HG02973 (cell line): ENCODE measurements around the gene LMAN1.

Source experiments
- ATAC-seq: cut with Tn5 transposase; IDR thresholded peaks from one replicate; pipeline ENCODE4 v1.9.1; 2021; ENCODE audit warnings: moderate library complexity; ENCODE audit not compliant: unreplicated experiment

Gene LMAN1

GRCh38 chr18:59358712-59359575, at the start of gene LMAN1:
Gene LMAN1 (minus strand): TSS chr18:59359265. CDS start chr18:59359244, 21 bp downstream.
- peak; percentile 90 for ATAC-seq

- ATAC-seq: peak; percentile 96
Observed at GRCh38 chr18:59402432-59403090, 43.5 kb upstream of the LMAN1 start.

GRCh38 chr18:59400407-59400806, 41.3 kb upstream of the LMAN1 start:
- no peak for ATAC-seq

- ATAC-seq: no peak
Observed at GRCh38 chr18:59395226-59396175, 36.4 kb upstream of the LMAN1 start.

GRCh38 chr18:59393381-59393780, 34.3 kb upstream of the LMAN1 start:
- no peak for ATAC-seq

GRCh38 chr18:59388817-59389216, 29.8 kb upstream of the LMAN1 start:
- ATAC-seq: no peak

GRCh38 chr18:59387687-59388565, 28.9 kb upstream of the LMAN1 start:
- ATAC-seq: no peak

GRCh38 chr18:59386909-59387686, 28.0 kb upstream of the LMAN1 start:
- no peak for ATAC-seq

- no peak for ATAC-seq
Observed at GRCh38 chr18:59385191-59385590, 26.1 kb upstream of the LMAN1 start.

GRCh38 chr18:59383851-59384250, 24.8 kb upstream of the LMAN1 start:
- no peak for ATAC-seq

- no peak for ATAC-seq
Observed at GRCh38 chr18:59382383-59382782, 23.3 kb upstream of the LMAN1 start.

- ATAC-seq: no peak
Observed at GRCh38 chr18:59381949-59382348, 22.9 kb upstream of the LMAN1 start.

GRCh38 chr18:59380706-59381105, 21.6 kb upstream of the LMAN1 start:
- no peak for ATAC-seq

- no peak for ATAC-seq
Observed at GRCh38 chr18:59379772-59380522, 20.9 kb upstream of the LMAN1 start.

- no peak for ATAC-seq
Observed at GRCh38 chr18:59377613-59378337, 18.7 kb upstream of the LMAN1 start.

- no peak for ATAC-seq
Observed at GRCh38 chr18:59376351-59376935, 17.4 kb upstream of the LMAN1 start.

- no peak for ATAC-seq
Observed at GRCh38 chr18:59374128-59374527, 15.1 kb upstream of the LMAN1 start.

- no peak for ATAC-seq
Observed at GRCh38 chr18:59372975-59373374, 13.9 kb upstream of the LMAN1 start.
